ENCODE data around the gene GMPPA. TPM values are rescaled to one million over a fixed set of nuclear protein-coding genes. Genes with fewer than 3 reads are reported as not detected.

Gene GMPPA
- total RNA-seq, 4 donors from 2014 or later: 16.2 to 32.6 (median 19.9) TPM

GRCh38 chr2:219501849-219502248 lies 3.2 kb downstream of the GMPPA start:
- no peak for TF ChIP-seq CTCF (IDR thresholded peaks at IDR 0.05)
- TF ChIP-seq EP300 (IDR thresholded peaks at IDR 0.05): no peak
- no peak for TF ChIP-seq POLR2AphosphoS5 (IDR thresholded peaks at IDR 0.05)
- TF ChIP-seq POLR2A (IDR thresholded peaks at IDR 0.05; ENCODE audit: low read depth): no peak
- WGBS: 95% methylated on average over 12 of the region's 14 CpGs
- no peak overlapping the region for H3K4me3 ChIP-seq
- intact Hi-C loops (cut with DNase I): no loop called here
- H3K27ac ChIP-seq (replicated peaks in 1 of 4): no peak overlapping the region
- peaks cover 20 to 54% (median 53%) of the 10 kb centered on the region in 4 donors for H3K36me3 ChIP-seq
- peaks cover 14 to 43% (median 32%) of the 10 kb centered on the region in 4 donors for H3K4me1 ChIP-seq
- DNase-seq (ENCODE audit: extremely low spot score): no peak
- H3K9me3 ChIP-seq: no peaks in the 10 kb centered on the region
- H3K27me3 ChIP-seq: no peaks in the 10 kb centered on the region

- DNase-seq (ENCODE audit: extremely low spot score): no peak
- Histone ChIP-seq H3K4me1 (peaks cover 10 to 37% (median 25%) of the 10 kb centered on the region in 4 donors), H3K27ac (replicated peaks in 1 of 4) (no peak overlapping the region), H3K9me3 (no peaks in the 10 kb centered on the region), H3K36me3 (peaks cover 20 to 61% (median 58%) of the 10 kb centered on the region in 4 donors), H3K4me3 (no peak overlapping the region), H3K27me3 (peaks cover 0 to 1% (median 0%) of the 10 kb centered on the region in 4 donors)
- TF ChIP-seq CTCF (IDR thresholded peaks at IDR 0.05) (no peak), POLR2AphosphoS5 (IDR thresholded peaks at IDR 0.05) (no peak), POLR2A (IDR thresholded peaks at IDR 0.05; ENCODE audit: low read depth) (no peak), EP300 (IDR thresholded peaks at IDR 0.05) (no peak)
- intact Hi-C loops (cut with DNase I): no loop called here
These were observed 3.9 kb downstream of the GMPPA start for GRCh38 chr2:219502618-219503017.

- DNase-seq (ENCODE audit: extremely low spot score): no peak
- no peak overlapping the region for H3K27ac ChIP-seq (replicated peaks in 1 of 4)
- no peaks in the 10 kb centered on the region for H3K9me3 ChIP-seq
- TF ChIP-seq POLR2AphosphoS5 (IDR thresholded peaks at IDR 0.05): no peak
- no peak for TF ChIP-seq POLR2A (IDR thresholded peaks at IDR 0.05; ENCODE audit: low read depth)
- TF ChIP-seq EP300 (IDR thresholded peaks at IDR 0.05): no peak
- no peak for TF ChIP-seq CTCF (IDR thresholded peaks at IDR 0.05)
- peaks cover 20 to 63% (median 58%) of the 10 kb centered on the region in 4 donors for H3K36me3 ChIP-seq
- WGBS: 92% methylated on average over 9 of the region's 9 CpGs
- peaks cover 0 to 25% (median 0%) of the 10 kb centered on the region in 4 donors for H3K27me3 ChIP-seq
- intact Hi-C loops (cut with DNase I): no loop called here
- H3K4me1 ChIP-seq: peaks cover 10 to 45% (median 28%) of the 10 kb centered on the region in 4 donors
- no peak overlapping the region for H3K4me3 ChIP-seq
These were observed 6.9 kb downstream of the GMPPA start for GRCh38 chr2:219505585-219505984.

GRCh38 chr2:219506153-219506801 lies 7.6 kb downstream of the GMPPA start:
- Histone ChIP-seq H3K4me3 (no peak overlapping the region), H3K9me3 (no peaks in the 10 kb centered on the region), H3K27ac (replicated peaks in 1 of 4) (no peak overlapping the region), H3K36me3 (peaks cover 20 to 63% (median 57%) of the 10 kb centered on the region in 4 donors), H3K4me1 (peaks cover 10 to 39% (median 29%) of the 10 kb centered on the region in 4 donors), H3K27me3 (peaks cover 0 to 31% (median 0%) of the 10 kb centered on the region in 4 donors)
- TF ChIP-seq EP300 (IDR thresholded peaks at IDR 0.05) (no peak), CTCF (IDR thresholded peaks at IDR 0.05) (no peak), POLR2A (IDR thresholded peaks at IDR 0.05; ENCODE audit: low read depth) (no peak), POLR2AphosphoS5 (IDR thresholded peaks at IDR 0.05) (no peak)
- DNase-seq (ENCODE audit: extremely low spot score): no peak
- intact Hi-C loops (cut with DNase I): no loop called here
- WGBS: 80% methylated on average over 17 of the region's 23 CpGs

Data from esophagus muscularis mucosa (tissue), 4 donors.